Loucy (cell line): ENCODE data around the gene TREM2.

Experiments used
- H2AFZ ChIP-seq: fragments of 200-600 bp; sonication (generic); 2 replicates; pipeline ENCODE4 v1.6.0; 2016; ENCODE audit warnings: antibody characterized with exemption, mild to moderate bottlenecking, low read length, moderate library complexity
- H3F3A ChIP-seq: fragments of 200-600 bp; 2 replicates; pipeline ENCODE4 v1.6.0; 2016; ENCODE audit warnings: antibody characterized with exemption, low read depth, mild to moderate bottlenecking
- H3K27me3 ChIP-seq: fragments of 200-600 bp; sonication (generic); 2 replicates; pipeline ENCODE4 v1.6.1; 2014; ENCODE audit warnings: low read length, mild to moderate bottlenecking; ENCODE audit not compliant: insufficient read depth, poor library complexity, severe bottlenecking
- H3K36me3 ChIP-seq: fragments of 200-600 bp; sonication (generic); 2 replicates; pipeline ENCODE4 v1.6.1; 2016; ENCODE audit warnings: low read length; ENCODE audit not compliant: insufficient read depth
- H3K4me1 ChIP-seq: fragments of 200-600 bp; sonication (generic); 2 replicates; pipeline ENCODE4 v1.5.1; 2014; ENCODE audit warnings: low read length, mild to moderate bottlenecking; ENCODE audit not compliant: insufficient read depth, poor library complexity, severe bottlenecking
- H3K4me2 ChIP-seq: fragments of 200-600 bp; sonication (generic); 2 replicates; pipeline ENCODE4 v1.6.0; 2014; ENCODE audit warnings: antibody characterized with exemption, low read length, low read depth, mild to moderate bottlenecking; ENCODE audit not compliant: poor library complexity, severe bottlenecking
- H3K4me3 ChIP-seq: fragments of 200-600 bp; sonication (generic); 2 replicates; pipeline ENCODE4 v1.5.1; 2014; ENCODE audit warnings: low read length, mild to moderate bottlenecking, mixed read lengths; ENCODE audit not compliant: poor library complexity, severe bottlenecking
- H3K79me2 ChIP-seq: fragments of 200-600 bp; sonication (generic); 2 replicates; pipeline ENCODE4 v1.6.1; 2014; ENCODE audit warnings: low read length; ENCODE audit not compliant: insufficient read depth
- H3K9ac ChIP-seq: fragments of 200-600 bp; sonication (generic); 2 replicates; pipeline ENCODE4 v1.6.0; 2014; ENCODE audit warnings: mild to moderate bottlenecking, low read depth, low read length, moderate library complexity; ENCODE audit not compliant: poor library complexity, severe bottlenecking
- H3K9me2 ChIP-seq: fragments of 200-600 bp; sonication (generic); replicated peaks from 2 replicates; pipeline ENCODE4 v1.6.1; 2016; ENCODE audit warnings: low read depth, low read length, mixed read lengths
- H3K9me3 ChIP-seq: fragments of 200-600 bp; sonication (generic); 2 replicates; pipeline ENCODE4 v1.6.1; 2014; ENCODE audit warnings: mild to moderate bottlenecking, antibody characterized with exemption, low read length, low read depth; ENCODE audit not compliant: insufficient read depth
- H4K20me1 ChIP-seq: fragments of 200-600 bp; sonication (generic); 2 replicates; pipeline ENCODE4 v1.6.0; 2014; ENCODE audit warnings: antibody characterized with exemption, low read length, mild to moderate bottlenecking; ENCODE audit not compliant: insufficient read depth, poor library complexity, severe bottlenecking
- EZH2phosphoT487 ChIP-seq: fragments of 200-600 bp; IDR thresholded peaks from 2 replicates; pipeline ENCODE4 v1.6.1; 2018; ENCODE audit warnings: antibody characterized with exemption, mild to moderate bottlenecking, moderate library complexity, borderline replicate concordance
- TF ChIP-seq, protein P1 (sequence below): fragments of 200-600 bp; sonication (generic); conservative IDR thresholded peaks from 2 replicates; pipeline ENCODE4 v1.5.1; 2014; ENCODE audit warnings: mild to moderate bottlenecking, antibody characterized with exemption, low read length

The TREM2 gene

DNA sequence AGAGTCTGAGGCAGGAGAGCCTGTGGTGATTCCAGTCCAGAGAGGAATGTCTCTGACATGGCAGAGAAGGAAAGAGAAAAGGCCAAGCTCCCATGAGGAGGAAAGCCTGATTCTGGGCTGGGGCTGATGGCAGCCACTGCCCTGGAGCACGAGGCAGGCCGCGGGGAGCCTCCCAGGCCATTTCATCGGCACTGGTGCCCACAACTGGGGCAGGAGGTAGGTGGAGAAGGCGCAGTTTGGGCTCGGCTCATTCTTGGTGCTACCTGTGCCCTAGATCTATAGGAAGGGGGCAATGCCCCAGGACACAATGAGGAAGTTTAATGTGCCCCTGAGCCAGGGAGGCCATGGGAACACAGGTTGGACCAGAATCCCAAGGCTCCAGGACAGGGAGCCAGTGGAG lies 6.1 kb downstream of the TREM2 start:
- Histone ChIP-seq H3K9me2 (no peaks in the 10 kb centered on the region), H3K79me2 (no peaks in the 10 kb centered on the region), H3K4me3 (no peak overlapping the region), H3K9ac (no peak overlapping the region), H3K9me3 (no peaks in the 10 kb centered on the region), H4K20me1 (no peaks in the 10 kb centered on the region), H3K27me3 (no peaks in the 10 kb centered on the region), H3K4me2 (no peak overlapping the region), H2AFZ (no peak overlapping the region), H3K4me1 (no peaks in the 10 kb centered on the region), H3F3A (no peaks in the 10 kb centered on the region), H3K36me3 (no peaks in the 10 kb centered on the region)
- TF ChIP-seq, protein P1, sequence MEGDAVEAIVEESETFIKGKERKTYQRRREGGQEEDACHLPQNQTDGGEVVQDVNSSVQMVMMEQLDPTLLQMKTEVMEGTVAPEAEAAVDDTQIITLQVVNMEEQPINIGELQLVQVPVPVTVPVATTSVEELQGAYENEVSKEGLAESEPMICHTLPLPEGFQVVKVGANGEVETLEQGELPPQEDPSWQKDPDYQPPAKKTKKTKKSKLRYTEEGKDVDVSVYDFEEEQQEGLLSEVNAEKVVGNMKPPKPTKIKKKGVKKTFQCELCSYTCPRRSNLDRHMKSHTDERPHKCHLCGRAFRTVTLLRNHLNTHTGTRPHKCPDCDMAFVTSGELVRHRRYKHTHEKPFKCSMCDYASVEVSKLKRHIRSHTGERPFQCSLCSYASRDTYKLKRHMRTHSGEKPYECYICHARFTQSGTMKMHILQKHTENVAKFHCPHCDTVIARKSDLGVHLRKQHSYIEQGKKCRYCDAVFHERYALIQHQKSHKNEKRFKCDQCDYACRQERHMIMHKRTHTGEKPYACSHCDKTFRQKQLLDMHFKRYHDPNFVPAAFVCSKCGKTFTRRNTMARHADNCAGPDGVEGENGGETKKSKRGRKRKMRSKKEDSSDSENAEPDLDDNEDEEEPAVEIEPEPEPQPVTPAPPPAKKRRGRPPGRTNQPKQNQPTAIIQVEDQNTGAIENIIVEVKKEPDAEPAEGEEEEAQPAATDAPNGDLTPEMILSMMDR: no peak
- TF ChIP-seq EZH2phosphoT487: no peak

DNA sequence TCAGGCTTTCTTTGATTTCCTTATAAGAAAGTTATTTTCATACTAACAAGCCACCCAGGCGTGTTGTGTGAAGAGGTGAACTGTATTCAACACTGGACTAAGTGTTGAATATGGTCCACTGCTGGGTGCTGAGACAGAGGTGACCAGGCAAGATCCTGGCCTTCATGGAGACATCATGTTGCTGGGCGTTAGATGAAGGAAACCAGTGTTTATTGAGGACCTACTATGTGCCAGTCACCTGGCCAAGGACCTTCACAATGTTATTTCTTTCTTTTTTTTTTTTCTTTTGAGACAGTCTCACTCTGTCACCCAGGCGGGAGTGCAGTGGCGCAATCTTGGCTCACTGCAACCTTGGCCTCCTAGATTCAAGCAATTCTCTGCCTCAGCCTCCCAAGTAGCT lies 6.9 kb downstream of the TREM2 start:
- Histone ChIP-seq H2AFZ (no peak overlapping the region), H3K36me3 (no peaks in the 10 kb centered on the region), H3K9me2 (no peaks in the 10 kb centered on the region), H3K79me2 (no peaks in the 10 kb centered on the region), H3K4me3 (no peak overlapping the region), H3K4me2 (no peak overlapping the region), H3K9me3 (no peaks in the 10 kb centered on the region), H3K4me1 (no peaks in the 10 kb centered on the region), H3K27me3 (no peaks in the 10 kb centered on the region), H3F3A (no peaks in the 10 kb centered on the region), H4K20me1 (no peaks in the 10 kb centered on the region), H3K9ac (no peak overlapping the region)
- no peak for TF ChIP-seq EZH2phosphoT487
- TF ChIP-seq, protein P1: no peak

DNA sequence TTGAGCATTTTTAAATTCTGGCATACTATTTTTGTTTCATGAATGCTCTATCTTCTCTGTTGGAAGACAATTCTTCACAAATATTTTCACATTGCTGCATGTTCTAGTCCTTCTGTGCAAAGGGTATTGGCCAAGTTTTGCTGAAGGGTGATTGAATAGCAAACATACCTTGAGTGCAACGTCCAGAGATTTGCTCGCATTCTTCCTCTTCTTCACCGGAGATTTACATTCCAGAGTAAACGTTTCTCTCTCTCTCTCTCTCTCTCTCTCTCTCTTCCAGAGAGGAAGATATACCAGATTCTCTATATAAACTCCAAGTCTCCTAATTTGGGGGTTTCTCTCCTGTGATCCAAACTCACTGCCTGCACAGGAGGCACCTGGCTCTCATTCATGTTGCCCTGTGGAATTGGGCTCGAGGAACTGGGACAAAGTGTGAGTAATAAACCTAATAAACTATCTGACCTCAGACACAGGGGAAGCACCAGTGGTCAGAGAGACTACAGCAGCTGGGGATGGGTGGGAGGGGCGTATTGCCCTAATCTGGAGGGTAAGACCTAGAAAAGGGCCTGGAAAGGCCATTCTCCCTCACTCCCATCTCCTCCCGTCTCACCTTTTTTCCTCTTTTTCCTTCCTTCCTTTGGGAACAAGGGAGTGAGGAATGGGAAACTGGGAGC lies 7.6 kb downstream of the TREM2 start:
- Histone ChIP-seq H3K4me3 (no peak overlapping the region), H2AFZ (no peak overlapping the region), H4K20me1 (no peaks in the 10 kb centered on the region), H3K27me3 (no peaks in the 10 kb centered on the region), H3K9me3 (no peaks in the 10 kb centered on the region), H3K36me3 (no peaks in the 10 kb centered on the region), H3K4me1 (no peaks in the 10 kb centered on the region), H3F3A (no peaks in the 10 kb centered on the region), H3K4me2 (no peak overlapping the region), H3K9ac (no peak overlapping the region), H3K9me2 (no peaks in the 10 kb centered on the region), H3K79me2 (no peaks in the 10 kb centered on the region)
- TF ChIP-seq, protein P1: no peak
- no peak for TF ChIP-seq EZH2phosphoT487
